ENCODE data around the gene PXMP2.

The PXMP2 gene

DNA sequence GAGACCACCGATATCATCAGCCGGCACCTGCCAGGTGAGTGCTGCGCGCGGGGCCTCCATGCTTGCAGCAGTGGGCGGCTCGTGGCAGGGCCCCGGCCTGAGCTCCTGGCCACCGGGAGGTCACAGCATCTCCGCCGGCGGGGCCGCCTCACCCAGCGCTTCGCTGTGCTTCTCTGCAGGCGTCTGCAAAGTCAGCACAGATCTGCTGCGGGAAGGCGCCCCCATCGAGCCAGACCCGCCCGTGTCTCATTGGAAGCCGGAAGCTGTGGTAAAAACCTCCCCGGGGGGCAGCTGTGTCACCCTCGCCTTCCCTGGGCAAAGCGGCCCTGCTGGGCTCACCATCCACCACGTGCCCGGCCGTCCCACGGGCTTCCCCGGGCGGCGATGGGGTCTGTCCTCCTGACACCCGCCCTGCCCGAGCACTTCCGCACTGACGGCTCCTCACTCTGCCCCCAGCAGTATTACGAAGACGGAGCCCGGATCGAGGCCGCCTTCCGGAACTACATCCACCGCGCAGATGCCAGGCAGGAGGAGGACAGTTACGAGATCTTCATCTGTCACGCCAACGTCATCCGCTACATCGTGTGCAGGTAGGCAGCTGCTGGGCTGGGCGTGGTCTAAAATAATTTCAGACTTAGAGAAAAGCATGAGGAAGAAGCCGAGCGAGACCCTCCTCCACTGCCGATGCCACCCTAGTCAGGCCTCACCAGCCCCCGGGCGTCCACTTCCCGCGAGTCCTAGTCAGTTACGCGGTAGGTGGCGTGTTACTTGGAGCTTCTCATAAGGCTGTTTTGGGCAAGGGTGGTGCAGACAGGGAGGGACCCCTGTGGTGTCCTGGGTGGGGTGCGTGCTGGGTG is 30.4 kb downstream of the PXMP2 start:
- POLR2A ChIA-PET, result interaction anchor here (0.5 kb wide), 1 partner anchor 16 kb away, joined by 3 read pairs; no protein-coding TSS in a partner anchor
- DNase-seq (ENCODE audit: low read depth, low spot score), result no peak
- TF ChIP-seq, protein P1, sequence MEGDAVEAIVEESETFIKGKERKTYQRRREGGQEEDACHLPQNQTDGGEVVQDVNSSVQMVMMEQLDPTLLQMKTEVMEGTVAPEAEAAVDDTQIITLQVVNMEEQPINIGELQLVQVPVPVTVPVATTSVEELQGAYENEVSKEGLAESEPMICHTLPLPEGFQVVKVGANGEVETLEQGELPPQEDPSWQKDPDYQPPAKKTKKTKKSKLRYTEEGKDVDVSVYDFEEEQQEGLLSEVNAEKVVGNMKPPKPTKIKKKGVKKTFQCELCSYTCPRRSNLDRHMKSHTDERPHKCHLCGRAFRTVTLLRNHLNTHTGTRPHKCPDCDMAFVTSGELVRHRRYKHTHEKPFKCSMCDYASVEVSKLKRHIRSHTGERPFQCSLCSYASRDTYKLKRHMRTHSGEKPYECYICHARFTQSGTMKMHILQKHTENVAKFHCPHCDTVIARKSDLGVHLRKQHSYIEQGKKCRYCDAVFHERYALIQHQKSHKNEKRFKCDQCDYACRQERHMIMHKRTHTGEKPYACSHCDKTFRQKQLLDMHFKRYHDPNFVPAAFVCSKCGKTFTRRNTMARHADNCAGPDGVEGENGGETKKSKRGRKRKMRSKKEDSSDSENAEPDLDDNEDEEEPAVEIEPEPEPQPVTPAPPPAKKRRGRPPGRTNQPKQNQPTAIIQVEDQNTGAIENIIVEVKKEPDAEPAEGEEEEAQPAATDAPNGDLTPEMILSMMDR (IDR thresholded peaks at IDR 0.05; ENCODE audit: insufficient read depth, low read length, missing control alignments), result no peak

DNA sequence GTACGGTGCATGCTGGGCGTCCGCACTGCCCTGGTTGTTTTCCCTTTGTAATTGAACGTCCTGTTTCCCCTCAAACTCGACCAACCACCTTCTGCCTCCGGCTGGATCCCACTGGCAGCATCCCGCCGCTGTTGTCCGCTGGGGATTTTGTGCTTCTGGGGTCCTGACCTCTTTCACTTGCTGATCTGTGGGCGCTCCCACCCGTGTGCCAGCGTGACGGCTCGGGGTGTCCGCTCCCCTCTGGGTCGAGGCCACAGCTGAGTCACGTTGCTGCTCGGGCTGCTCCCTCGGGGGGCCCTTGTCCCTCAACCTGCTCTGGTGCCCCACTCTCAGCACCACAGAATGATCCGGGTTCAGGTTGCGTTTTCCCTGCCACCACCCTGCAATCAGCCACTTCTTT is 31.3 kb downstream of the PXMP2 start:
- CTCF ChIA-PET, result no interaction called here
- no peak for DNase-seq (ENCODE audit: low read depth, low spot score)
- POLR2A ChIA-PET, result no interaction called here

More for the DNA sequence above, 30.4 kb downstream of the PXMP2 start:
- H3K4me3 ChIP-seq (ENCODE audit: low read depth, low read length), result no peak overlapping the region
- CTCF ChIA-PET, result no interaction called here

GRCh38 chr12:132719141-132719953 is 32.0 kb downstream of the PXMP2 start:
- ChIA-PET POLR2A (no interaction called here), CTCF (no interaction called here)
- TF ChIP-seq, protein P1 (IDR thresholded peaks at IDR 0.05; ENCODE audit: insufficient read depth, low read length, missing control alignments), result no peak
- H3K4me3 ChIP-seq (ENCODE audit: low read depth, low read length), result no peak overlapping the region
- no peak for DNase-seq (ENCODE audit: low read depth, low spot score)

More for the DNA sequence above, 31.3 kb downstream of the PXMP2 start:
- TF ChIP-seq, protein P1 (IDR thresholded peaks at IDR 0.05; ENCODE audit: insufficient read depth, low read length, missing control alignments), result no peak
- H3K4me3 ChIP-seq (ENCODE audit: low read depth, low read length), result no peak overlapping the region

GRCh38 chr12:132719954-132720324 is 32.6 kb downstream of the PXMP2 start:
- TF ChIP-seq, protein P1 (IDR thresholded peaks at IDR 0.05; ENCODE audit: insufficient read depth, low read length, missing control alignments), result no peak
- POLR2A ChIA-PET, result interaction anchor here (0.7 kb wide), 1 partner anchor 10 kb away, joined by 3 read pairs; no protein-coding TSS in a partner anchor
- DNase-seq (ENCODE audit: low read depth, low spot score), result no peak
- CTCF ChIA-PET, result no interaction called here
- no peak overlapping the region for H3K4me3 ChIP-seq (ENCODE audit: low read depth, low read length)

DNA sequence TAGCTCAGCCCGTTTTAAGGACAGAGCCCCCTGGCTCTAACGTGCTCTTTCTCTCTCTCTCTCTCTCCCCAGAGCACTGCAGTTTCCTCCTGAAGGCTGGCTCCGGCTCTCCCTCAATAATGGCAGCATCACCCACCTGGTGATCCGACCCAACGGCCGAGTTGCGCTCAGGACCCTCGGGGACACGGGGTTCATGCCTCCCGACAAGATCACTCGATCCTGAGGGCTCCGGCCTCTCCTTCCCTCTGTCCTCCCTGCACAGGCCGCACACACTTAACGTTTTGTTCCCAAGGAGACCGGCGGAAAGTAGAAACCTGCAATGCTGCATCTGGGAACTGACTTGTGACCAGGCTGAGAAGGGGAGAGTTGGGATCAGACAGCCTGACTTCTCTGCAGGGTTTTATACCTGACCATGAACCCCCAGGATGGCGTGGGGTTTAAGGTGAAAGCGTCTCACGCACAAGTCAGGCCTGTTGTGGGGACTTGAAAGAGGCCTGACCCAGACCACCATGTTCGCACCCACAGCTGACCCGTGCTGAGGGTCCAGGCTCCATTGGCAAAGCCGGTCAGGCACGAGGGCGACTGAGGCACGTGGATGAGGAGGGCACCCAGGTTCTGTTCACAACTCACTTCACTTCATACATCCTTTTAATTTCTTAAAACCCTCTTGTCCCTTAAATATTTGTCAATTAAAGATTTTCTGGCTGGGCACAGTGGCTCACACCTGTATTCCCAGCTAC is 33.4 kb downstream of the PXMP2 start:
- no peak for DNase-seq (ENCODE audit: low read depth, low spot score)
- H3K4me3 ChIP-seq (ENCODE audit: low read depth, low read length), result no peak overlapping the region
- ChIA-PET CTCF (no interaction called here), POLR2A (interaction anchor here (0.7 to 1.1 kb wide), 2 partner anchors 11 to 40 kb away, joined by 3 read pairs; no protein-coding TSS in a partner anchor)
- TF ChIP-seq, protein P1 (IDR thresholded peaks at IDR 0.05; ENCODE audit: insufficient read depth, low read length, missing control alignments), result no peak
